Prostate gland (tissue), 2 donors: ENCODE measurements around the gene ZNF546.

Source experiments
- POLR2A ChIP-seq: fragments of 450-650 bp; IDR thresholded peaks from one replicate; pipeline ENCODE4 v1.6.1; 2016; ENCODE audit warnings: antibody characterized with exemption, mild to moderate bottlenecking
- TF ChIP-seq, protein P1 (sequence below), 4 experiments: fragments of 200-600 bp in 2 of 4; fragments of 450-650 bp in 2 of 4; sonication (generic) in 2 of 4; IDR thresholded peaks; 1 replicate in 3 of 4; 2 replicates in 1 of 4; pipeline ENCODE4 v1.5.1; 2016 to 2019; ENCODE audit warnings: antibody characterized with exemption in 4 of 4, mild to moderate bottlenecking in 2 of 4, moderate library complexity in 2 of 4

DNA sequence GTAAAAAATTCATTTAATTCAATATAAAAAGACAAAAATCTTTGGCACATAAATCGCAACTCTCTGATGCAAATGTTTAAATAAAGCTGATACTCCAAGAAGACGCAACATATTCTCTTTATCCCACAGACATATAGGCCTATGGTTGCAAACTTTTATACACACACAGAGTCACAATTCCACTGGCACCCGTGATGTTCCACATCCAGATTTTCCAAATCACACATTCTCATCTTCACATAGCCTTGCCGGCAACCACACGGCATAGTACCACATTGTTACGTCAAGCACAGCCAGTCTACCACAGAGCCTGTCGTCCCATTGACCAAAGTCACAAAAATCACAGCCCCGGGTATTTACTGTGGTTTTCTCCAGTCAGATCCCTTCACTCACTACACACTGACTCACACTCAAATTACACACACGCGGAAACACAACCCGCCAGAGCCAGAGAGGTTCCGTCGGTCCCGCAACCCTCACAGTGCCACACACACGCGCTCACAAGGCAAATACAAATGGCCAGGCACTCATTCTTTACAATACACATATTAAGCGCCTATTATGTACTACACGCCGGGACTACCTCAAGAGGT lies 546 bp upstream of the ZNF546 start:
- no peak for TF ChIP-seq POLR2A
- TF ChIP-seq, protein P1, sequence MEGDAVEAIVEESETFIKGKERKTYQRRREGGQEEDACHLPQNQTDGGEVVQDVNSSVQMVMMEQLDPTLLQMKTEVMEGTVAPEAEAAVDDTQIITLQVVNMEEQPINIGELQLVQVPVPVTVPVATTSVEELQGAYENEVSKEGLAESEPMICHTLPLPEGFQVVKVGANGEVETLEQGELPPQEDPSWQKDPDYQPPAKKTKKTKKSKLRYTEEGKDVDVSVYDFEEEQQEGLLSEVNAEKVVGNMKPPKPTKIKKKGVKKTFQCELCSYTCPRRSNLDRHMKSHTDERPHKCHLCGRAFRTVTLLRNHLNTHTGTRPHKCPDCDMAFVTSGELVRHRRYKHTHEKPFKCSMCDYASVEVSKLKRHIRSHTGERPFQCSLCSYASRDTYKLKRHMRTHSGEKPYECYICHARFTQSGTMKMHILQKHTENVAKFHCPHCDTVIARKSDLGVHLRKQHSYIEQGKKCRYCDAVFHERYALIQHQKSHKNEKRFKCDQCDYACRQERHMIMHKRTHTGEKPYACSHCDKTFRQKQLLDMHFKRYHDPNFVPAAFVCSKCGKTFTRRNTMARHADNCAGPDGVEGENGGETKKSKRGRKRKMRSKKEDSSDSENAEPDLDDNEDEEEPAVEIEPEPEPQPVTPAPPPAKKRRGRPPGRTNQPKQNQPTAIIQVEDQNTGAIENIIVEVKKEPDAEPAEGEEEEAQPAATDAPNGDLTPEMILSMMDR (IDR thresholded peaks at IDR 0.05) = no peak
